Mammary epithelial cell (primary cell): ENCODE data around the gene GRB14.

Experiments
- CTCF ChIP-seq, 2 donors: IDR thresholded peaks in 1 of 2; conservative IDR thresholded peaks in 1 of 2; 2 replicates each; pipeline ENCODE4 v1.5.1; 2011 to 2012; ENCODE audit warnings: inconsistent platforms in 2 of 2, low read length in 2 of 2, mild to moderate bottlenecking in 2 of 2, control low read depth in 1 of 2, low read depth in 1 of 2; ENCODE audit not compliant: insufficient read depth in 1 of 2; ENCODE audit errors: extremely low read depth in 1 of 2
- EZH2 ChIP-seq: IDR thresholded peaks from 2 replicates; pipeline ENCODE4 v1.6.1; 2012; ENCODE audit warnings: low read length, inconsistent platforms, borderline replicate concordance

- TF ChIP-seq CTCF (conservative IDR thresholded peaks at IDR 0.05 in 1 of 2, IDR thresholded peaks at IDR 0.05 in 1 of 2; ENCODE audit: extremely low read depth in 1 of 2, insufficient read depth in 1 of 2, low read depth in 1 of 2, low read length in 2 of 2) (no peak), EZH2 (no peak)
Measured at GRCh38 chr2:164655336-164655735, 34.1 kb upstream of the GRB14 start.
